NCI-H526 treated with DMSO at 0.1 percent for 48 hours (cell line): ENCODE data around the gene FAM118B.

Experiments used
- DNase-seq: peaks from one replicate; lab custom pipeline; 2025; lab: John Stamatoyannopoulos, UW

FAM118B gene

DNA sequence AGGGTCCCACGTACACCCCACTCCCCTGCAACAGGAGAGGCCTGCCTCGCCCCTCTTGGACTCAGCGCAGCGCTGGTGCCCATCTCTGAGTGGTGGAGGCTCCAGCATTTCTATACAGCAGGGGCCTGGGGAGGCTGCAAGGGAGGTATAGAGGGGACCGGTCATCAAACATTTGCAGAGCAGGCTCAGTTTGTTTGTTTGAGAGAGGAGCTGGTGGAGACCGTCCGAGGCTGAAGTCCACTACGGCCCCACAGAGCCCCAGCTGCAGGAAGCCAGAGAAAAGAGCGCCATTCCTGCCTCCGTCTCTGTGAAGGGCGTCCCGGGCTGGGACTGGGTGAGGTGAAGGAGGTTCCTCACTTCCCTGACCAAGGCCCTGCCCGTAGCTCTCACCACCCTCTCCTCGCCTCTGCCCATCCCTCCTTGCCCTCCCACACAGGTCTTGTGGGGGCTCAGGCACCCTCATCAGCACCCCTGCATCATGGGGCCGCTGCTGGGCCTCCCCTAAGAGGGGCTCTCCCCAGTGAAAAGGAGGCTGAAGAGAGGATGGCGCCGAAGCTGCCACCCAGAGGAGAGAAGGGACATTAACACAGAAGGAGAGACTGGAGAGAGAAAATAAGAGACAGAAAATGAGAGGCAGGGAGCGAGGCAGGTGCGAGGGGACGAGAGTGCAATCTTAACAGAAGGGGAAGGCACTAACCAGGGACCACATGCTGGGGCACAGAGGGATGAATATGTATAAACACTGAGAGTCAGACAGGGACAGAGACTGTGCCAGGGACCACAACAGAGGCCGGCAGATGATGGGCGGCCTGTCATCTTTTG lies 24.7 kb upstream of the FAM118B start:
- DNase-seq = no peak

DNA sequence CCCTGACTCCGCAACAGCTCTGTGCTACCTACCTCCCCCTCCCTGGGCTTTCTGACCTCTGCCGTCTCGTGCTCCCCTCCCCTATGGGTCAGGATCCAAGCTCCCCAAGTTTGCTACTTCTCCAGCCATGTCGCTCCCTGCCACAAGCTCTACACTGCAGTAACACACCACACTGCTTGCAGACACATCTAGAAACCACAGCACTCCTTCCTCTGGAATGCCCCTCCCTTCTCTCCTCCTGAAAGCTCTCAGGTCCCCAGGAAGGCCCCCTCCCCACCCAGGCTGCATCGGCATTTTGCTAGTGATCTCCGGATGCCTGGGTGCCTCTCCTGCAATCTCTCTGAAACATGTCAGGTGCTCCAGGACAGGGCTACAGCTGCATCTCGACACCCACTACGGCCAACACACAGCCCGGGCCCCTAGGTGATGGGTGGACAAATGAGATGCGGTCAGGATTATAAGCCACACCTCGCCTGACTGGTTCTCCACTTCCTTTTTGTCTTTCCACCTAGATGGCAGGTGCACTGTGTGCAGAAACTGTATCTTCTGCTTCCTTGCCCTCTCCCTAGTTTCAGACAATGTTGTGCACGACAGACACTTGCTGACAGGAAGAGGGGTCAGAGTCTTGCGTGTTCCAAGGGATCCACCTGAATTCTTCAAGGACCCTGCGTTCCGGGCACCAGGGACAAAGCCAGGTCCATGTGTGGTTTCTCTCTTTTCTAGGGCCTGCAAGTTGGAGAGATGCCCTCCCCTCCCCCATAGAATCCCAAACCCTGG lies 23.1 kb upstream of the FAM118B start:
- DNase-seq = no peak

DNA sequence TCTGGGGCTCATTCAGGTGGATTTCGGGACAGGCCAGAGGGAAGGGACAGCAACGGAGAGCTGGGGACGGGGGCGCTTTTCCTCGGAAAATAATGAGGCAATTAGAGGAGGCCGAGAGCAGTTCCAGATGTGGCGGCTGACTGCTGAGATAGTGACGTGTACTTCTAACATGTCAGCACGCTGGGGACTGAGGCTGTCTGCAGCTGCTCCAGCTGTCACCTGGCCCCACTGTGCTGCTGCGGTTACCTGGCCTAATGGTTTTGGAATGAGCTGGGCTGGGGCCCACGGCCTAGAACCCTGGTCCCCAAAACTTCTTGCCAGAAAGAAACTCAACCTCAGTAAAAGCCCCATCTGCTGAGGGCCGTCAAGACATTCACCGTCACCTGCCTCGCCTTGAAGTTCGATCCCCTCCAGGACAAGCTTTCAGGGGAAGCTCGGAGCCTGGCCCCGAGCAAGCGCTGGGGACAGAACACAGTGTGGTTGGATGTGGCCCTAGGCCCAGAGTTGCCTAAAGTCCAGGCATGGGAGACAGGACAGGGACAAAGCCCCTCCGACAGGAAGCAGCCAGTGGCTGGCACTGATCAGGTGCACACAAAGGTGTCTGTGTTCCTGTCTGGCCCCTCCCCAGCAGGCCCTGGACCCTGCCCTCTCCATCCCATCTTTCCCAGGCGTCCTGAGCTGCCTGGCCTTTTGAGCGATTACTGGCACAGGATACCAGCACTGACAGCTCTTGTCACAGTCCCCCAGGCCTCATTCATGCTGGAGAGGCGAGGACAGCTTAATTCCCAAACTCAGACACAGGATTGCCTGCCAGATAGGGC lies 22.3 kb upstream of the FAM118B start:
- no peak for DNase-seq

DNA sequence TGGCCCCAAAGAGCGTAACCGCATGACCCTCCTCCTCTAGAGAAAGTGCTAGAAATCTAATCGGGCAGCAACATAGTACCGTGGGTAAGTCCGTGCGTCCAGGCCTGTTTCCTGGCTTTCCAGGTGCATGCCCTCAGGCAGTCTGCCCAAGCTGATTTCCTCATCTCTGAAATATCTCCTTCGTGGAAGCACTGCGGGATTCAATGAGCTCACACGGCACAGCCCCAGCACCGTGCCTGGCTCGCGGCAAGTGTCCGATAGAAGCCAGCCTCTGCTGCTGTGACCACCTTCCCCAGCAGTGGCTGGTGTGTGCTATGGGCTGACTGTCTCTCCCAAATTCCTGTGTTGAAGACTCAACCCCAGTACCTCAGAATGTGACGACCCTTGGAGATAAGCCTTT lies 20.8 kb upstream of the FAM118B start:
- DNase-seq = no peak

DNA sequence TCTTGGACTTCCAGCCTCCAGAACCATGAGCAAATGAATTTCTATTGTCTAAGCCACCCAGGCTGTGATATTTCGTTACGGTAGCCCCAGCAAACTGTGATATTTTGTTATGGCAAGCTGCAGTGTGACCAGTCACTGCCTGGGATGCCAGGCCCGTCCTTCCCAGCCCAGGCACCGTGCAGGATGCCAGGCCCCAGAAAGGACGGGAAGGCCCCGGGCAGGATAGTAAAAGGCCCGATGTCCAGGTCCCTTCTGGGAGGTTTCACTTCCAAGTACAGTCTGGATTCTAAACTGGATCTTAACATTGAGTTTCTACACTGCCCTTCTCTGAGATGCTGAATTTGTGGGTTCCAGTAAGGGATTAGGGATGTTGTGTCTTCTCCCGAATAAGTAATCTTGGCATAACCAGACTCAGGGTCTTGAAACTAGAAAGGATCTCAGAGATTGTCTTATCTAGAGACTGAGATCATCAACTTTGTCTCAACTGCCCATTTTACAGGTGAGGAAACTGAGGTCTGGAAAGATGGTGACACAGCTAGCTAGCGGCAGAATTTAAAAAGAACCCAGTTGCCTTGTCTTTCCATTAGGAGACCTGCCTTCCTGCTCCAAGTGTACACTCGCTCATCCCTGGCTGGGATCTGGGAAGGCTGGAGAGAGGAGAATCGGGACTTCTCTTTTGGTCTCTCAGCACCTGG lies 20.1 kb upstream of the FAM118B start:
- DNase-seq = no peak

DNA sequence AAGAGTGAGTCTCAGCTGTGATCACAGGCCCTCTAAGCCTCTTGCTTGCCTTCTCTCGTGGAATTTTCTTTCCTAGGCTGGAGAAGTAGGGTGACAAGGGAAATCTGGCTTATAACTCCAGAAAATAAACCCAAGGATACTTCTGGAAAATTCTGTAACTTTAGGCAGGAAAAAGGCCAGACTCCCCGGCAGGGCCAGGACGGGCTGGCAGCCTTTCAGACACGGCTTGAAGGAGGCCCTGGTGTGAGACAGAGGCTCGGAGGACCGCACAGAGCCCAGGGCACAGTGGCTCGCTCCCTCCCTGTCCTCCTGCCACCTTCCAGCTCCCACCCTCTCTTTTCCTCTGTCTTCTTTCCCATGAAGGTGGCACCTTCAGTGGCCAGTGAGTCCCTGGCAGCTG lies 19.2 kb upstream of the FAM118B start:
- DNase-seq = no peak

DNA sequence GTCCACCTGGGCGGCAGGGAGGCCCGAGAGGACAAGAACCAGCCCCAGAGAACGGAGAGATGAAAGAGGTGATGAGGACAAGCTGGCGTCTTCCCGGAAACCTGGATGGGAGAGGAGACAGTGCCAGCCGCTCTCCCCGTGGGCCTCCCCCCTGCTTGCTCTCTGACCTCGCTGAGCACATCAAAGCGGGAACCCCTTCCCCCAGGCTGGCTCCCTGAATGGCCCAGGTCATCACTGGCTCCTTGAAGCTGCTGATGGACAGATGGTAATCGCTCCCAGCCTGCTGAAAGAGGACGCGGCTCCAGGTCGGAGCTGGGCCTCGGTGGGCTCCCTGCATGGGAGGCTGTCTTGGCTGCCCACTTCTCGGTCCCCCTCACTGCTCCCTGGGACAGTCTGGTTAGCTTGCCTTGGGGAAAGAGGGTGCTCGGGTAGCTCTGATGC lies 18.5 kb upstream of the FAM118B start:
- DNase-seq = no peak

DNA sequence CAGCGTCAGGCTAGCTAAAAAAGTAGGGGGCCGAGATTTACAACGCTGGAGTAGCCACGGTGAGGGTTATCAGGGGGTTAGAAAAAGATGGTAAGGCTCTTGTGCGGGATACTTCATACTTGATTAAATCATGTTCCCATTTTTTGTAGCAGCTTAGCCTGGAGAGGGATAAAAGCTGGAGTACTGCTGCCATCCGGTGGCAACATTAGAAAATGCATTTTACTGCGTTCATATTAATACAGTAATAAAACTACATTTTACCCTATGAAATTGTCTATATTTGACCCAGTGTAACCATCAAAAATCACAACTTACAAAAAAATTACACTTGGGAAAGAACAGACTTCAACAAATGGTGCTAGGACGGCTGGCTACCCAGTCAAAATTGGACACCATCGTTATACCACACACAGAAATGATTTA lies 17.4 kb upstream of the FAM118B start:
- peak; percentile 65 for DNase-seq

DNA sequence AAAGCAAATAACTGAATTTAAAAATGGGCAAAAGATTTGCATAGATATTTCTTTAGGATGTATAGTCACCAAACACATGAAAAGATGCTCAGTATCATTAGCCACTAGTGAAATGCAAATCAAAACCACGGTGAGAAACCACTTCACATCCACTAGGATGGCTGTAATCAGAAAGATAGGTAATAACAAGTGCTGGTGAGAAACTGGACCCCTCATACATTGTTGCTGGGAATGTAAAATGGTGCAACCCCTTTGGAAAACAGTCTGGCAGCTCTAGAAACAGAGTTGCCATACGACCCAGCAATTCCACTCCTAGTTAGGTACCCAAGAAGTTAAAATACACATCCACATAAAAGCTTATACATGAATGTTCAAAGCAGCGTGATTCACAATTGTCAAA lies 16.5 kb upstream of the FAM118B start:
- DNase-seq = no peak

DNA sequence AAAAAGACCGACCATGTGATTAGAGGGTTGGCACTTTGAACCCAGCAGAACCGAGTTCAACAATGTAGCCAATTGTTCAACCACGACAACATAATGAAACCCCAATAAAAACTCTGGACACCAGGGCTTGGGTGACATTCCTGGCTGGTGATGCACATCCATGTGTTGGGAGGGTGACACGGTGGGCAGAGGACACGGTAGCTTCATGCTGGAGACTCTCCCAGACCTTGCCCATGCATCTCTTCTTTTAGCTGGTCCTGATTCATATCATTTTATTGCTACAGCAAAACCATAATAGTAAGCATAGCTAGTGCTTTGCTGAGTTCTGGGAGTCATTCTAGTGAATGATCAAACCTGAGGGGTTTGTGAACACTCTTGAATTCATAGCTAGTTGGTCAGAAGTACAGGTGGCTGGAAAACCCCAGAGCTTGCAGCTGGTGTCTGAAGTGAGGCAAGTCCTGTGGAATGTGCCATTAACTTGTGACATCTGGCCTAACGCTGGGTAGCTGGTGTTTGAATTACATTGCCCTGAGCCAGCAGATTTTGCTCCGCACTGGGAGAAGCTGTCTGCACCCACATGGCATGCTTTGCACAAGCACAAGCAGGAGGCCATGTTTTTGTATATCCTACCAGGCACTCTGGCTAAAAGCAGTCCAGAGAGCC lies 14.2 kb upstream of the FAM118B start:
- no peak for DNase-seq

DNA sequence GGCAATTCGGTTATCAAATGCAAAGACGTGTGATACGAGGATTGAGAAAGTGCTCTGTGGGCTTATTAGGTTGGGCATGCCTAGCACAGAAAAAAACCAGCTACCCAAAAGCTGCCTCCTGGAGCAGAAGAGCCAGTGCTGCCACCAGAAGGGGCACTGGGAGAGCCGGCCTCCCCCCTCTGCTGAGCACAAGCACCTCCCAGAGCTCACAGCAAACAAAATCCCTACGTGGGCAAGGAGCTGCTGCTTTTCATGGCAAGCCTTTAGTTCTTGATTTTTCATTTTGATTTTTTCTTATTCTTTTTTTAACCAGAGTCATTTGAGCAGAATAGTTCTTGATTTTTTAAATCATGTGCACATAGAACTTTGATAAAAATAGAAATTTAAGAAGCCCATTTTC lies 12.9 kb upstream of the FAM118B start:
- DNase-seq = no peak

DNA sequence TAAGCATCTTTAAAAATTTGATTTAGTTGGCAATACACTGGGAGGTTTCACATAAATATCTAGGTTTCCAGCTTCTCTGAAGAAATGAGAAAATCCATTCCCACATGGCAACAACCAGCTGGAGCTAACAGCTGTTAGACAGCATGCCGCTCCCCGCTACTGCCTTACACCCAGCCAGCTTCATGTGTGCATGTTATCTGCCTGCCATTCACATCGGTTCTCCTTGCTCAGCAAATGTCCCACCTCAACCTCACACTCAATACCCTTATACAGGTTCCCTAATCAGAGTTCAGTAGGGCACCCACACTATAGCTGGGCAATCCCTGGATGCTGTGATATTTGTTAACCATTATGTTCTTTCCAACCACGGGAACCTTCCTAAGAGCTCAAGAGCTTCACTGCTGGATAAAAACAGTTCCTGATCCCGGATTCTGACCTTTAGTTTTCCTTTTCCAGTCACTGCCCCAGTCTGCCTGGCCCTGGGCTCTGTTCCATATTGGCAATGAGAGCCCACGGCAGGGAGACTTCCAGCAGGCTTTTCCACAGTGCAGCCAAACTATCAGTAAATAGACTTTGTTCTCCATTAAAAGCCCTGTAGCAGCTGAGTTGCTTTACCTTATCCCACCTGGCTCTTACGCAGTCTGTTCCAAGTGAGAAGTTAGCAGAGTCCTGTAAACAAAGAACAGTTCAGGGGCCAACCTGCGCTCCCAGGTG lies 8.8 kb upstream of the FAM118B start:
- DNase-seq = no peak

DNA sequence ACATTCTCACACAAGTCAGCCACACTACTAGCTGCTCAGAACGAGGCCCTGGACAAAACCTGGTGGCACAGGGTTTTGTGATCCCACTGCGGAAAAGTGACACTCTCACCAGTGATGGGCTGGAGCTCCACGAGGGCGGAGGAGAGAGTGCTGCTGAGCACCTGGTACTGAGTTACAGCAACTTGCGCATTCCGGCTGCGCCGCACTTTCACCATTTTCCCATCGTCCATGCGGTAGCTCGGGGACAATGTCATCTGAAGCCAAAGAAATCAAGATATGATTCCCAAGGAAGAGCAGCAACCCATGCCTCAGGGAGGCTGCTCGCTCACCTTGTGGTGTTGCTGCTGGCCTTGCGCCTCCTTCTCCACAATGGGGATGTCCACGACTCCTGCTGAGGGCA lies 6.2 kb upstream of the FAM118B start:
- DNase-seq = no peak

DNA sequence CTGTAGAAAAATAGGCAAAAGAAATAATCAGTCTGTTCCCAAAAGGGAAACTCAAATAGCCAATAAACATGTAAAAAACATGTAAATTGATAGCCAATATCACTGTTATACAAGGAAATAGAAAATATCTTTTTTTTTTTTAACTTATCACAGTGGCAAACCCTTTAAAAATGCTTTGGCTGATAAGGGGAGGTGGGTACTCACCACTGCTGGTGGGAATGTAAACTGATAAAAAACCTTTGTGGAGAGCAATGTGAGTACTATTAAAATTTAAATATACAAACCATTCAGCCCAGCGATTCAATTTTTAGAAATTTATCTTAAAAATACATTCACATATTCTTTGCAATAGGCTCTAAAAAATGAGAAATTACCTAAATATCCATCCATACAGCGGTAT lies 3.7 kb upstream of the FAM118B start:
- DNase-seq = no peak

DNA sequence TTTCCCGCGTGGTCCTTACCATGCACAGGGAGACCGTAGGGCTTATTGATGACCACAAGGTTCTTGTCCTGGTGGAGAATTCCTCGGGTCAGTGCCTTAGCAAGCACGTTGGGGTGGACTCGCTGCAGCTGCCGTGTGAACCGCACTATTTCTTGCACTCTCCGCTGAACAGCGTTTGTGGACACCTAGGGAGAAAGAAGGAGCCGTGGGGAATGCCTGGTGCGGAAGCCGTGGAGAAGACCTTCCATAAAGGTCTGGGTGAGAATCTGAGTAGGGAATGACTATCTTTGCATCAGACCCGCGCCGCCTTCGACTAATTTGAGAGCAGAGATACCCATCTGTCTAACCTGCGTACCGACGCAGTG lies 729 bp upstream of the FAM118B start:
- no peak for DNase-seq

DNA sequence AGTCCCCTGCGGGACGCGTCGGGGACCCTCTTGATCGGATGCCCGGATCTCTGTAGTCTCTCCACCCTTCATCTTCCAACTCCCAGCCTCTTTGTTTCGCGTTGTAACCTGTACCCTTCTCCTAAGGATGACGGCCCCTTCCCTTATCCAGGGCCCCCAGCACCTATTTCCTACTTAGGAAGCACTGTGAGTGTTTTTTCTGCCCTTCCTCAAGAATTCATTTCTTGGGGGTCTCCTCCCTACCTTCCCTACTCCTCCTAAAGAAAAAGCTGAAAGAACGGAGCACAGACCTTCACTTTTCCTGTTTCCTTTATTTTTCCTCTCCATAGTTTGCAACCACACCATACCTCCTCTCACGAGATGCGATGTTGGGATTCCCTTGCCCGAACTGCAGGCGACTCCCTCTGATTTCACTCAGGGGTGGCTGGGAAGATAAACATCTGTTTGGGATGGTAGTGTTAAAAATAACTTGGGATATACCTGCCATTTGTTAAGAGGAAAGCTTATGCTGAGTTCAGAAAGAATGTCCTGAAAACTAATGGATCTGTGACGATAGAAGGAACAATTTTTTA lies 593 bp downstream of the FAM118B start:
- peak; percentile 73 for DNase-seq

DNA sequence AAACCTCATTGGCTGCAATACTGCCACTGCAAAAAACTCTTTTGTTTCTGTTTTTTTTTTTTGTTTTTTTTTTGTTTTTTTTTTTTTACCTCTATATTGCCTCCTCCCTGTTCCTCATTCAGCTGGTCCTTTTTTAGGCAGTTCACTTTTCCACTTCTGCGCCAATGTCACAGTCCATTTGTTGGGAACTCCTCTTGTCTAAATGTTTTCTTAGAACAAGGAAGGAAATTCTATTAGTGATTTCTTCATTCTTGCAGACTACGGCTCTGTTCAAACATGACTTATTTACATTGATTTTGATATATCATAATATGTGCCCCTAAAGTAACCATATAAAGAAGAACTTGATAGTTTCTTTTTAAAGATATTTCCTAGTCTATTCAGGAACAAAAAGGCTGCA lies 2.9 kb downstream of the FAM118B start:
- no peak for DNase-seq

DNA sequence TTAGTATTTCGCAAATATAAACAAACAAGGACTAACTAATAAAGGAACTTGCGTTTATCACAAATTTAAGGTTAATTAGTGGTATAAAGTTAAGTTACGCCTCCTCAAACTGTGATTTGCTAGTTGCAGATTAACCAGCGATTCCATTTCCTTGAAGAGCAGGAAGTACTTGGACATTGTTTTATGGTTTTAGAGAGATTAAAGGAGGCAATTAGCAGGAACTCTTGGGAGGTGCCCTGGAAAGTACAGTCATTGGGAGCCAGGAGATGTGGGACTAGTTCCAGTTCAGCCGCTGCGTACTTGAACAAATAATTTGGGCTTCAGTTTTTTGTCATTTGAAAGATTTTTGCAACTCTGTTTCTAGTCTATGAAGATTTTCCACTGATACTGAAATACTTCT lies 3.3 kb downstream of the FAM118B start:
- no peak for DNase-seq

DNA sequence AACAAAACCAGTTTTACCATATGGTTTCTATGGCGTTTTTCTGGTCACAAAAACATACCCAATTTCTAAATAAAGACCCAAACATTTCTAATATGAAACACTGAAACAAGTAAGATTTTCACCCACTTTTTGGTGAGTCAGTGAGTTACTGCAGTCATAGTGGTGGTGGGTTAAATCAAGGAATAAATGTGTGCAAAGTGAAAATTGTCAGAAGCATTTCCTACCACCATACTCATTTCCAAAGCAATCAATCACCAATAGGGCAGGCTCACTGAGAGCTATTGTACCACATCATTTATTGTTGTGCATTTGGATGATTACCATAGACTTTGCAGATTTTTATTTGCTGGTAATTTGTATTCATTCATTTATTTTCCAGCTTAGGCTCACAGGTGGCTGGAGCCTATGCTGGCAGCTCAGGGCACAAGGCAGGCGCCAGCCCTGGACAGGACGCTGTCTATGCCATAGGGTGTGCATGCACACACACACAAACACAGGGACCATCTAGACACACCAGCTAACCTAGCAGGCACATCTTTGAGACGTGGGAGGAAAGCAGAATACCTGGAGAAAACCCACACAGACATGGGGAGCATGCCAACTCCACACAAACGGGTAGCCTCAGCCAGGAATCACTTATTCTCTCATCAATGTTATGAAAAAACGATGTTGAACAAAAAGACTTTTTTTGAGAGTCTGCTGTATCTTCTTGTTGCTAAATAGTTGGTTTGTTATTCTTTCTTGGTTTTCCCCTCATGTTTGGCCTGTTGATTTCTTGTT lies 5.1 kb downstream of the FAM118B start:
- DNase-seq = no peak

DNA sequence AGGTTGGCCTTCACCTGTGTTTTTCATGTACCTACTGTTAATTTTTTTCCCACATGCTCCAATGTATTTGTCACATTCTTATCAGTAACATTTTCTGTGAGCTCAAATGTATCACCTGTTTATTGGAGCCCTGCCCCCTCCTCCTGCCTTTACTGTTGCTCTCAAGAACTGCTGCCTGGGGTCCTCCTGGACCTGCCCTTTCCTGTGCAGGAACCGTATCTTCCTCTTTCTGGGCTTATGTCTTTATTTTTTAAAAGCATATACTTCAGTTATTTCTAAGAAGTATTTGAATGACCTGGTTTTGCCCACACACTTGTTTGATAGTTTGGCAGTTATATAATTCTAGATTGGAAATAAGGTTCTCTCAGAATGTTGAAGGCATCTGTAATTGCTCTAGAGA lies 5.9 kb downstream of the FAM118B start:
- no peak for DNase-seq
